Measurements from ENCODE around the gene TBC1D22A.

GRCh38 chr22:46915950-46916730, 153.7 kb downstream of the TBC1D22A start:
- TF ChIP-seq, protein P1, sequence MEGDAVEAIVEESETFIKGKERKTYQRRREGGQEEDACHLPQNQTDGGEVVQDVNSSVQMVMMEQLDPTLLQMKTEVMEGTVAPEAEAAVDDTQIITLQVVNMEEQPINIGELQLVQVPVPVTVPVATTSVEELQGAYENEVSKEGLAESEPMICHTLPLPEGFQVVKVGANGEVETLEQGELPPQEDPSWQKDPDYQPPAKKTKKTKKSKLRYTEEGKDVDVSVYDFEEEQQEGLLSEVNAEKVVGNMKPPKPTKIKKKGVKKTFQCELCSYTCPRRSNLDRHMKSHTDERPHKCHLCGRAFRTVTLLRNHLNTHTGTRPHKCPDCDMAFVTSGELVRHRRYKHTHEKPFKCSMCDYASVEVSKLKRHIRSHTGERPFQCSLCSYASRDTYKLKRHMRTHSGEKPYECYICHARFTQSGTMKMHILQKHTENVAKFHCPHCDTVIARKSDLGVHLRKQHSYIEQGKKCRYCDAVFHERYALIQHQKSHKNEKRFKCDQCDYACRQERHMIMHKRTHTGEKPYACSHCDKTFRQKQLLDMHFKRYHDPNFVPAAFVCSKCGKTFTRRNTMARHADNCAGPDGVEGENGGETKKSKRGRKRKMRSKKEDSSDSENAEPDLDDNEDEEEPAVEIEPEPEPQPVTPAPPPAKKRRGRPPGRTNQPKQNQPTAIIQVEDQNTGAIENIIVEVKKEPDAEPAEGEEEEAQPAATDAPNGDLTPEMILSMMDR (IDR thresholded peaks at IDR 0.05 in 2 of 3, conservative IDR thresholded peaks at IDR 0.05 in 1 of 3; ENCODE audit: borderline replicate concordance in 1 of 3, insufficient read depth in 1 of 3, low read depth in 2 of 3, low read length in 2 of 3): no peak
- no peak for TF ChIP-seq RAD21 (IDR thresholded peaks at IDR 0.05; ENCODE audit: low read depth)
- TF ChIP-seq FOSL1 (IDR thresholded peaks at IDR 0.05; ENCODE audit: low read depth): no peak
- no peak for TF ChIP-seq POLR2A (IDR thresholded peaks at IDR 0.05; ENCODE audit: borderline replicate concordance, extremely low read depth, insufficient read depth, insufficient read length)
- no peak for TF ChIP-seq ZNF274 (IDR thresholded peaks at IDR 0.05; ENCODE audit: low read depth, low read length)
- no peak for TF ChIP-seq SRF (IDR thresholded peaks at IDR 0.05; ENCODE audit: low read depth)
- TF ChIP-seq, protein P2, sequence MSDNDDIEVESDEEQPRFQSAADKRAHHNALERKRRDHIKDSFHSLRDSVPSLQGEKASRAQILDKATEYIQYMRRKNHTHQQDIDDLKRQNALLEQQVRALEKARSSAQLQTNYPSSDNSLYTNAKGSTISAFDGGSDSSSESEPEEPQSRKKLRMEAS (IDR thresholded peaks at IDR 0.05): no peak
